ENCODE results near the gene N4BP2L1.
A peak's percentile ranks its signal among the peaks of the same experiment; 100 is the strongest.

The N4BP2L1 gene

DNA sequence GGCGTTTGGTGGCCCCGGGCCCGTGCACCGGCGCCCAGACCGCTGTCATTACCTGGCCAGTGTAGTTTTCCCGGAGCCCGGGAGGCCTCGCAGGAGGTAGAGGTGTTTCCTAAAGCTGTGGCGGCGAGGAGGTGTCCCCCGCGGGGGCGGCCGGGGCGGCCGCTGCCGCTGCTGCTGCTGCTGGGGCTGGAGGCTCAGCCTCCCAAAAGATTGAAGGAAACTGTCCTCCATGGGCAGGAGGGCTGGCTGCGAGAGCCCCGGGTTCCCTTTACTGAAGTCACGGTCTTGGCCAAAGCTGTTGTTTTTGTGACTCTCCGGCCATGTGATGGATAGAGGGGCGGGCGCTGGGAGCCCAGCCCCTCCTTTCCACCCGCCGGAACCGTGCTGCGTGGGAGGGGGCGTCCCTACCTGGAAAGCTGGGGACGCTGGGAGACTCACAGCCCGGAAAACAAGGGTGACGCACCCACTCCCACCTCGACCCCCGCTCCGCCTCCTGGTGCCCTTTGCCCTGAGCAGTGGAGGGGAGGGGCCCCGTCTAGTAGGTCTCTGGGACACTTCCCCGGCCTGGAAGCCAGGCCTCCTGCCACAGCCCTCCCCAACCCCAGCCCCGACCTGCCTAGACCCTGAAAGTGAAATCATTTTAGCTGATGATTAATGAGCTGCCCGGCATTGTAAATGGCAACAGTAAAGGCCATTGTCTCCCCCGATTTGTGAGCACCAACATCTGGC lies at the start of gene N4BP2L1:
N4BP2L1 (minus strand) TSS at position 279 of the 729 bp plus-strand sequence; CDS start at position 231, 48 bp downstream.
- peak; percentile 84 for DNase-seq

DNA sequence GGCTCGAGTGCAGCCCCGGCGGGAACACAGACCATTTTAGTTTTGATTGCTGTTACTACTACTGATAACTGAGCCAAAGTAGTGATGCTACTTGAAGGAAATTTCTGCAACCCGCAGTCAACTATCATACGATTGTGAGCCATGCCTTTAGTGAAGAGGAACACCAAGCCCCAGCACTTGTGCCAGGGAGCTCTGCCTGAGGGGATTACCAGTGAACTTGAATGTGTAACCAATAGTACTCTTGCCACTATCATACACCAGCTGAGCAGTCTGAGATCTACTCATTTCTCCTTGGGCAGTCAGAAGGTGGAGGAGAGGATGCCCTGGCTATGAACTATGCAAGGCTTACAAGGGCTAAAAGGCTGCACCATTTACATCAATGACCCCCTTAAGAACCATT lies 49.0 kb upstream of the N4BP2L1 start:
- DNase-seq, result no peak

DNA sequence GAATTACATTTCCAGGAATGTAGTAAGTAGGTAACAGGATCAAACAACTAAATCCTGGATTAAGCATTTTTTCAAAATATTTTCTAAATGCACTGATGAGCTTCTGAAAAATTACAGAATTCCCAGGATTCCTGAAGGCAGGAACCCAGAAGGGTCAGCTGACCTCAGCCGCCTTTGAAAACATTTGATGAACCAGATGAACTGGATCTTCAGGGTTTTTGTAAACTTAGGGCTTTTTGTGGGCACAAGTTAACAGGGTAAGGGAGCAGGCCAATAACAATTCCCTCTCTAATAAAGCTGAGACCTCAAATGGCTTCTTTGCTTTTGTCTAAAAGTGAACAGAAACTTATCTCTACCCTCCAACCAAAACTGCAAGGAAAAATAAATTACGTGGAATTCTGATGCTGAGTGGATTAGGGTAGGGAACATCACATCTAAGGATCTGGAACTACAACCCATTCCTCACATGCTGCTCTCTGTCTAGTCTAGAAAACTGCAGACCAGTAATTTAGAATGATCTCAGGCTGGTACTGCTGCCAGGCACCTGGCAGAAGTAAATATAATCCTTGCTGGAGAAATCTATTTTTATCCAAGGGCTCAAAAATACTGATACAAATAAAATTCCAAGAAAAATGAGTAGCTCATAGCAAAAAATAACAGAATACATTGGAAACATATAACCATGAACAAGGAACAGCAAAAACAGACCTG lies 48.2 kb upstream of the N4BP2L1 start:
- DNase-seq, result no peak

DNA sequence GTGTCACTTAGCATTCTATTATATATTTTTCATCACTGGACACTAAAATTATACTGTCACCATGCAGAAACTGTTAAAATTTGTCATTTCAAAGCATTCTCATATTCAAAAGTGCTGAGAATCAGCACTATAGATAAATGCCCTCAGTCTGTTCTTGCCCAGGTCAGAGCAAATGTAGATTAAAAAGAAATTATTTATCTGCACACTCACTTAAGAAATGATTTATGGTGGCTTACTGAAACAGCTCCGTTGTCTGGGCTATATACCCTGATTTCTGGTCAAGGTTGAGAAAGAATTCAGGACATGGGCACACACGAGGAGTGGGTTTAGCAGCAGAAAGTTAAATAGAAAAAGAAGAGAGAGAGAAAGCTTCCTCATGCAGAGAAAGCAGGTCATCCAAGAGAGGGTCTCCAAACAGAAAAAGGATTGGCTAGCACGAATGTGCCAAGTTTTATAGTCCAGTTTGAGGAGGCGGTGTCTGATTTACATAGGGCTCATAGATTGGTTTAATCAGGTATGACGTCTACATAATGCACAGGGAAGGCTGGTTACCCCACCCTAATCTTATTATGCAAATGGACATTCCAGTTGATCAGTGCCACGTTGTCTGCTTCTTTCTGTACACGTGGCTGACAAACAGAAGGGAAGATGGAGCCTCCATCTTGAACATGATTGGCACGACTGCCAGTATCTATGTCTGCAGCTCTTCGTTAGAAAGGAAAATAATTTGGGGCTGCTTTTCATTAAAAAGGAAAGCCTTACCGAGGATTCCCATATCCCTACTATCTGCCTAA lies 47.3 kb upstream of the N4BP2L1 start:
- no peak for DNase-seq

DNA sequence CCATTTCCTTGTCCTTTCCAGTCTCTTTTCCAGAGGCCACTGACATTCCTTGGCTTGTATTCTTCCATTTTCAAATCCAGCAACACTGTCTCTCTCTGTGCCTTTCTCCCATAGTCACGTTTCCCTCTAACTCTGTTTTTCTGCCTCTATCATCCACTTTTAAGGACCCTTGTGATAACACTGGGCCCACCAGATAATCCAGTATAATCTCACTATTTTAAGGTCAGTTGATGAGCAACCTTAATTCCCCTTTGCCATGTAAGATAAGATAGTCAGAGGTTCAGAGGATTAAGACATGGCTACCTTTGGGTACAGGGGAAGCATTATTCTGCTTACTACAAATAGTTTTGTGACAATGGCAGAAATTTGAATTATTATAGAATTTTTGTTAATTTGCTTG lies 45.7 kb upstream of the N4BP2L1 start:
- no peak for DNase-seq

DNA sequence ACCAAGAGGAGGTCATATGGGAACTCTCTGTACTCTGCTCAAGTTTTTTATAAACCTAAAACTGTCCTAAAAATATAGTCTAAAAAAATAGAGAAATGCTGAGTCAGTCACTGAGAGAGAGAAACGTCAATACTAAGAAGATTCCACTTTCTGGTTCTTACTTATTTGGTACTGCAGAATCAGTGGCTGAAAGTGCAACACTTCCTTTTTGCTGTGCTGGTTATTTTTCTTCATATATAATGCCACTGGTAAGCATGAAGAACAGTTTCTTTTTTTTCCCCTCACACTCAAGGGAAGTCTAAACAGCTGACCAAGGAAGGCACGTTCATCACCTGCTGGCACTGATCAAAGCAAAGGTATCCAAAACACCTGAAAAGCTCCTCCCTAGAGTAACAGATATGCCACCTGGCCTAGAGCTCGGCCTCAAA lies 44.3 kb upstream of the N4BP2L1 start:
- peak; percentile 43 for DNase-seq

DNA sequence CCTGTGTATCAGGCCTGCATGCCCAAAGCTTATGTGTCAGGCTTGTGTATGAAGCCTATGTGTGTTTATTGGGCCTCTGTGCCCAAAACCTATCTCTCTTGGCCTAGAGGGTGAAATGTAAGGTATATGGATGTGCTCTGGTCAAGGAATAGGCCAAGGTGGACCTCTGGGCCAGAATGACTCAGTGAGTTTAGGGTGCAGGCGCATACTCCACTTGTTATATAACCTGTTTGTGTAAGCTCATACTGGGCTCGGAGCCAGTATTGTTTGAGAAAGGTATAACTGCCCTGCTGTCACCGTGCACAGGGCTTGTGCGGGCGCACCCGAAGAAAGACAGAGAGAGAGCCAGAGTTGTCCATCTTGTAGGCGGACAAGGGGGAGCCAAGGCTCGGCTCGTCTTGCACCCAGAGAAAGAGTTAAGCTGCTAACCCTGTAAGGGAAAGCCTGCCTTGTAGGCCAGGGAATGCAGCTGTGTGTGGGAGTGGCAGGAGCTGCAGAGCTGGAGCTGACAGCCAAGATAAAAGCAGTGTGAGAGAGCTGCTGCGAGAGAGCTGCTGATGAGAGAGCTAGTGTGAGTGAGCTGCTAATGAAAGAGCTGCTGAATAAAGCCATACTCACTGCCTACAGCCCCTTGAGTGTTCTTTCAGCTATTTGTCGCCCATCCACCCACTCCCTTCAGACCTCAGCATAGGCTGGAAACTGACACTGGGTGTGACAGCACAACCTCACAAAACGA lies 43.4 kb upstream of the N4BP2L1 start:
- DNase-seq, result no peak

DNA sequence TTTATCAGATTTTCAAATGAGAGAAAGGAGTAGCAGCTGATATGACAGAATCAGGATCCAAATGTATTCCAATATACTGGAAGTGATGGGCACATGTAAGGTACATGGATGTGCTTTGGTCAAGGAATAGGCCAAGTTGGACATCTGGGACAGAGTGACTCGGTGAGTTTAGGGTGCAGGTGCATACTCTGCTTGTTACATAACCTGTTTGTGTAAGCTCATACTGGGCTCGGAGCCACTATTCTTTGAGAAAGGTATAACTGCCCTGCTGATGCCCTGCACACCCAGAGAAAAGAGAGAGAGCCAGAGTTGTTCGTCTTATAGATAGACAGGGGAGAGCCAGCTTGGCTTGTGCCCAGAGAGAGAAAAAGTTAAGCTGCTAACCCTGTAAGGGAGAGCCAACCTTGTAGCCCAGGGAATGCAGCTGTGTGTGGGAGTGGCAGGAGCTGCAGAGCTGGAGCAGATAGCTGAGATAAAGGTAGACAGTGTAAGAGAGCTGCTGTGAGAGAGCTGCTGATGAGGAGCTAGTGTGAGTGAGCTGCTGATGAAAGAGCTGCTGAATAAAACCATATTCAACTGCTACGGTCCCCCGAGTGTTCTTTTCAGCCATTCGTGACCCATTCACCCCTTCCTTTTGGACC lies 40.7 kb upstream of the N4BP2L1 start:
- DNase-seq, result no peak

DNA sequence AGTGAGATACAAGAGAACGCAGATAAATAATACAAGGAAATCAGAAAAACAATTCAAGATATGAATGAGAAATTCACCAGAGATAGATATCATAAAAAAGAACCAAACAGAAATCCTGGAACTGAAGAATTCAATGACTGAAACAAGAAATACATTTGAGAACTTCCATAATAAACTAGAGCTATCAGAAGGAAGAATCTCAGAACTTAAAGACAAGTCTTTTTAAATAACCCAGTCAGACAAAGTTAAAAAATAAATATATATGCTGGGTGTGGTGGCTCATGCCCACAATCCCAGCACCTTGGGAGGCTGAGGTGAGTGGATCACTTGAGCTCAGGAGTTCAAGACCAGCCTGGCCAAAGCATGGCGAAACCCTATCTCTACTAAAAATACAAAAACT lies 28.7 kb upstream of the N4BP2L1 start:
- no peak for DNase-seq

DNA sequence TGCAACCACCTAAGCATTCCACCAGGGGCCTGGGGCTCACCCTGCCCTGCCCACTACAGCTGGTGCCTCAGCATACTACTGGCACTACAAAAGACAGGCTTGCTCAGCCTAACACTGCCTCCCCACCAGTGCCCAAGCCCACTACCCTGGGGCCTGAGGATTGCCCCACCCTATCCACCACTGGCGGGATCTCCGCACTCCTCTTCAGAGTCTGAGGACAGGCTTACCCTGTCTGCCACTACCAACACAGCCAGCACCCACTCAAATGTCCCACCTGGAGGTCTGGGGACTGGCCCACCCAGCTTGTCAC lies 27.6 kb upstream of the N4BP2L1 start:
- DNase-seq, result no peak

DNA sequence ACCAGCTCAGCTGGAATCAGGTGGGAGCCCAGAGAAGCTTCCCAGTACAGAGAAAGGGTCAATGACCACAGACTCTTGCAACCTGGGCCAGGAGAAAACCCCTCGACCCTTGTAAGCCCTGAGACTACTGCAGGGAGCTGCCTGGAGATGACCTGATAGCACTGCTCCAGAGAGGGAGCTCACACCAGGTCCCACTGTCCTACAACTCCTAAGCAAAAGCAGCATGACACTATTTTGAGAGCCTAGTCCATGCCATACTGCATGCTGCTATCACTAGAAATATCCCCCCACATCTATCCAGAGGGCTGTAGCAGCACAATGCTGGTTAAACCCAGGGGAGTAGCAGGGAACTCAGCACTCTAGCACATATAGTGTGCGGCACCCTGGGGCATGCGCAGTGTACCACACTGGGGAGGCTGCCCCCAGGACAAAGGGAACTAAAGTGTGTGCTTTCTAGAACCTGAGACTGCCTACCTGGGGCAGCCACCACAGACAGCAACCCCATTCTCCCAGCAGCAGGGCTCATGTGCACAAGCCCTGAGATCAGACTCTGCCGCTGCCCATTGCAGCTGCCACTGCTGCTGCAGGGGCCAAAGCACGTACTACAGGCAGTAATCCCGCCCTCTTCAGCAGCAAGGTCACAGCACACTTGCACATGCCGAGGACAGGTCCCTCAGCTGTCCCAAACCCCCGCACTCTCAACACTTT lies 27.1 kb upstream of the N4BP2L1 start:
- DNase-seq, result no peak

DNA sequence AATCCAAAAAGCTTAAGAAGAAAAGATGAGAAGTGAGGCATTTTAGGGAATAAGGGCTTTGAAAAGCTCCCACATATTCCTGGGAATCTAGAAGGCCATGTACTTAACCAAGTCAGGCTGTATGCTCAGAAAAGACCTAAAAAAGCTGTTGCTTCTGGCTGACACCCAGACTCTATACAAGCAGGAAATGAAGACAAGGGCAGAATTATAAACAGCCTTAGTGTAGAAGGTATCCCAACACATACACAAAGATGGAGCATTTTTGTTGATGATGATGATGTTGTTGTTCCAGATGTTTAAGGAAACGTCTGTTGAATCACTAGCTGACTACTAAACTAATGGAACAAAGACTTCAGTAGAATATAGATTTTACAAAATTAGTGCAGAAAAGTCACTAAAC lies 26.1 kb upstream of the N4BP2L1 start:
- DNase-seq, result no peak

DNA sequence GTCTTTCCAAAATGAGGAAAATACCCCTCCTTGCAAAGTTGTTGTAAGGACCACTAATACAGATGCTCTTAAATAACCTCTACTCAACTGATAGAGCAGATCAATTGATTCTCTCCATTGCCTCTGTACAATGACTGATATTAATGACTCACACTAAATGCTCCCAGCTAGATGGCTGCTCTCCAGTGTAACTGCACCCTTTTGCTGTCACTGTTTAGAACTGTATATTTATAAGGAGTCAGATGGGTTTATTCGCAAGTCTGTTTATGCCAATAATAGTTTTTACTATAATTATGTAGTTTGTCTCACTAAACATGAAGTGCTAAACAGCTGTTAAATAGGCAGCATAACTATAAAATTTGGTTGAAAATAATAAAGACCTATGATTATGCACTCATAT lies 21.0 kb upstream of the N4BP2L1 start:
- no peak for DNase-seq

DNA sequence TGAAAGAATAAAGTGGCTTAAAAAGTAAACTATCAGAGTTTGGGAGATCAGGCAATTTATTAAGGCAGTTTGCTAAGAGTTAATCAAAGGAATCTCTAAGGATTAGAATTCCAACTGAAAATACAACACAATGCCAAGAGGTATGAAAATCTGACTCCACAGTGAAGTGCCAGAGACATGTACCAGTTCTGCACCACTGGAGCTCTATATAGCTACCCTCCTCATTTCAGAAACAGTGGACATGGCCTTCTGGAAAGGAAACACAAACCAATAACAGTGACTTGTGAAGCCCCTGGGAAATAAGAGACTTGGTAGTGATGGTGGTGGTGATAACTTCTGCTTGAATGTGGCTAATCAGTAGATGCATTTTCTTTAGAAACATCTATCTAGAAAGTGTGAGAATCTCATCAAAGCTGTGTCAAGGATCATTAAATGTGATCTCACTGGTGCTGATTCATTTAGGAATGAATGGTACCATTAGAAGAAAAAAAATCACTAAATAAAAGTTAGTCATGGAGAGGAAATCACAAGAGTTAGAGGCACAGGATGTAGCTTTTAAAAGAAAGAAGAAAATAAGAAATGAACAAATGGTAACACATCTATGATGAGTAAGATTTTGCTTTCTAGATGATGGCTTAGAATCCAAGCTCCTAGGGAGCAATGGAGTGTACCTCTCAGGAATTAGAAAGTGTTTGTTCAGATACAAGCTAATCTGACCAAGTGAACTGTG lies 20.1 kb upstream of the N4BP2L1 start:
- peak; percentile 53 for DNase-seq

DNA sequence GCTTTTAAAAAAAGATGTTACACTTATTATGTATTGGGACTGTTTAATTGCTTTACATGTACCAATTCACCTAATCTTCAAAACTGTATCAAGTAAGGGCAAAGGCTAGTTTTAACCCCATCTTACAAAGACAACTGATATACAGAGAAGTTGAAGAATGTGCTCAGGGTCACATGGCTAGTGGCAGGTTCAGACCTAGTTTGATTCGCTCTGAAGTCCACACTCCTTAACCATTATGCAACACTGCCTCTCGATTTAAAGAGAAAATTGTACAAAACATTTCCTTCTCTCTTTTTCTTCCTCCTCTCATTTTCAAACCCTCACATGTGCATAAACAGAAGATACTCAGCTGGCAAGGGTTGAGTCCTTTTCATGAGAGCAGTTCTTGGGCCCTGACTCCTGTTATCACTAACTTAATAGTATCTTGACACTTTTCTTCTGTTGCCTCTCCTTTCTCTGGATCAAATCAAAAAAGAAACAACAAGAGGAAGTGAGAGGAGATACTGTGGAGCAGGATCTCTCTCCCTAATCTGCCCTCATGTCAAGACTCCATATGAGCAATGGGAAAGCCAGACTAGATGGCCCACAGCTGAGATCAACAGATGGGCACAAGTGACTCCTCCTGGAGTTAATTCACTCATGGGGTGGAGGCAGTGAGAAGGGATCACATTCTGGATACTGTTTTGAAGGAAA lies 19.0 kb upstream of the N4BP2L1 start:
- no peak for DNase-seq

DNA sequence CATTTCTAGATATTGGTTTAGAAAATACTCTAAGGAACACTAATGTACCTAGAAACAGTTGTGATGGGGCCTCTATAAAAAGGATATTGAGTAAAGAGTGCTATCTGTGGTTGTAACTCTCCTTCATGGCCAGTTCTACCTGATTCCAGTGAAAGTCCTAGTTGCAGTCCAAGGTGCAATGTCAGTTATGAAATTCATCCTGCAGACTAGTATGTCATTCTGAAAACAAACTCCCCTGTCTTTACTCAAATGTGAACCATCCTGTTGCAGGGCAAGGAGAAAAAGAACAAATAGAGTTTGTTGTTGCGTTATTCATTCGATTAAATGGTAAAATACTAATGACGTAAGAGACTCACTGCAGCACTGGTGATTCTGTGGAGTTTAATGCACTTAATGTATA lies 18.3 kb upstream of the N4BP2L1 start:
- no peak for DNase-seq

DNA sequence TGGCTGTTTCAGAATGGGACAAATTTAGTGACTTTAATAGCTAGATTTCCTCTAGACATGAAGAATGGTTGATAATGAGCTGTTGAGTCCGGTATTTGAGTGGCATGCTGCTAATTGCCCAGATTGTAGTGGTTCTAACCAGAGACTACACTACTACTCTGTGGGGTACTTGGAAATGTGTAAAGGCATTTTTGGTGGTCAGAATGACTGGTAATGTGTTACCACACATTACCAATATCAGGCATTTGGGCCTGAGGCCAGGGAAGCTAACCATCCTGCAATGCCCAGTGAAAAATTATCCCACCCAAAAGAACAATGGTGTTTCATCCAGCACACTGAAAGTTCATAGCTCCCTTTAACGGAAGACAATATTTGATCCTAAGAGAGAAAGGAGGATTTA lies 17.5 kb upstream of the N4BP2L1 start:
- DNase-seq, result no peak

DNA sequence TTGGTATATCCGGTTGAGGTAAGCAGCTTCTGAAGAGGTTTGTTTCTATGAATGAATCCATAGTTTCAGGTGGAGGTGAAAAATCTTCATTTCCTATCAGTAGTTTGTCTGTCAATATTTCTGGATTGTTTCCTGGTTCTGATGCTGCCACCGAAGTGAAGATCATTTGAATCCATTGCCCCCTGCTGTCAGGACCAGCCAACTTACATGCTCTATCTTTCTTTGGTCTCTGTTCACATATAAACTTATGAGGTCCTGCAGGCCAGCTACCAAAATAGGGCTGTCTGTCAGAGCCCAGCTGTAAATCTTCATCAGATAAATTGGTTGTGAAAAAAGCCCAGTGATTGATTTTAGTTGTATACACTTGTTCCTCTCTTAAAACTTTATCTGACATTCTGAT lies 15.2 kb upstream of the N4BP2L1 start:
- no peak for DNase-seq

DNA sequence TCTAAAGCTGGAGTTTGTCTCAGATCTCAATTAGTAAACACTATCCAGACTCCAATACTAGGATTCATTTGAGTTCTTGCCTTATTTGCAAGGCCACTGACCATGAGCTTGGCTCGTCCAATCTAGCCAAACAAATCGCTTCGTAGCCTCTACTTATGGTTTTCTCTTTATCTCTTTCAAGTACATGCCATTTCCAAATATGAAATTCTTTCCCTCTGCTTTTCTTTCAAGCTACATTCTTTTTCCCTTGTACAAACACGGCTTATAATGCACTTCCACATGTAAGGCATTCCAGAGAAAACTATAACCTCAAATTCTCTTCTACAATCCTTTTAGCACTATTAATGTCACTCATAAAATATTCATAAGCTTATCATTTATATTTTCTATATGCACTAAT lies 10.9 kb upstream of the N4BP2L1 start:
- no peak for DNase-seq

DNA sequence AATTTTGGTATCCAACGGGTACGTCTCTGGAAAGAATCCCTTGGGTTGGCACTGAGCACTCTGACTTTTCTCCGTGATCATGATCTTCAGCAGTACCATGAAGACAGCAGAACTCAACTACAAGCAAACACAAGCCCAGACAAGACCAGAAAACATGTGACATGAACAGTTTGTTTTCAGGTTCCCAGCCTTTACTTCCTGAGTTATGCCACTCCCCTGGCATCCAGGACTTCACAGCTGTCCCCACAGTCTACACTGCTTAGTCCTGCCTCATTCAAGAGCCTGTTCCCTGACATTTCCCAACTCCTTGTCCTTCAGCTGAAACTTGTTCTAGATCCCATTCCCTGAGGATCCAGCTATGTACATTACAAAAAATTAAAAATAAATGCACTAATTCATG lies 4.9 kb upstream of the N4BP2L1 start:
- DNase-seq, result no peak

DNA sequence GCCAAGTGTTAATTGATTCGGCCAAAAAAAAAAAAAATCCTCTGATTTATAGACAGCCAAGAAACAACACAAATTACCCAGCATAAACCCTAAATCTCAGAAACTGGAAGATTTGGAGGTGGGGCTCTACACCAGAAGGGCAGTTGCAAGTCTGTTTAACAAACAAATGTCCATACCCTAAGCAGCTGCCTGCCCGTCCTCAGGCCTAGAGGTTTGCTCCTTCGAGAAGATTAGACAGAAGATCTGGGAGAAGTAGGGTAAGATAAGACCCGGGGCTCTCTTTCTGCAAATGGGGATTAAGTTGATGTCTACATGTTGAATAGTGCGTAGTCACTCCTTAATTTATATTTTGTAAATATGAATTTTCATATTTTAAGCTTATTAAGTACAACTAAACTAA lies 3.4 kb upstream of the N4BP2L1 start:
- no peak for DNase-seq
